KOPT-K1 (cell line): ENCODE measurements around the gene ANKRA2.

Source experiments
- H3K27ac ChIP-seq: fragments of 200-600 bp; sonication (generic); 2 replicates; pipeline ENCODE4 v1.5.1; 2016; ENCODE audit warnings: antibody characterized with exemption, mild to moderate bottlenecking, low read depth, low read length; ENCODE audit not compliant: poor library complexity, severe bottlenecking
- H3K36me3 ChIP-seq: fragments of 200-600 bp; sonication (generic); 2 replicates; pipeline ENCODE4 v1.5.1; 2017; ENCODE audit warnings: antibody characterized with exemption, mild to moderate bottlenecking, low read length, moderate library complexity; ENCODE audit not compliant: insufficient read depth
- H3K9me3 ChIP-seq: fragments of 200-600 bp; sonication (generic); 2 replicates; pipeline ENCODE4 v1.5.1; 2017; ENCODE audit warnings: antibody characterized with exemption, low read length, mild to moderate bottlenecking; ENCODE audit not compliant: insufficient read depth, poor library complexity, severe bottlenecking

Gene ANKRA2

GRCh38 chr5:73582285-73583145 lies 17.1 kb upstream of the ANKRA2 start:
- Histone ChIP-seq H3K27ac (no peak overlapping the region), H3K36me3 (peaks cover 73% of the 10 kb centered on the region), H3K9me3 (no peaks in the 10 kb centered on the region)

GRCh38 chr5:73565969-73566547 lies 619 bp upstream of the ANKRA2 start:
- peaks cover 36% of the 10 kb centered on the region for H3K36me3 ChIP-seq
- H3K27ac ChIP-seq, result peak overlapping the region; percentile 76
- H3K9me3 ChIP-seq, result no peaks in the 10 kb centered on the region

- H3K36me3 ChIP-seq, result peaks cover 33% of the 10 kb centered on the region
- H3K27ac ChIP-seq, result peak overlapping the region; percentile 76
- H3K9me3 ChIP-seq, result no peaks in the 10 kb centered on the region
Observed at GRCh38 chr5:73564675-73565074, 764 bp downstream of the ANKRA2 start.

DNA sequence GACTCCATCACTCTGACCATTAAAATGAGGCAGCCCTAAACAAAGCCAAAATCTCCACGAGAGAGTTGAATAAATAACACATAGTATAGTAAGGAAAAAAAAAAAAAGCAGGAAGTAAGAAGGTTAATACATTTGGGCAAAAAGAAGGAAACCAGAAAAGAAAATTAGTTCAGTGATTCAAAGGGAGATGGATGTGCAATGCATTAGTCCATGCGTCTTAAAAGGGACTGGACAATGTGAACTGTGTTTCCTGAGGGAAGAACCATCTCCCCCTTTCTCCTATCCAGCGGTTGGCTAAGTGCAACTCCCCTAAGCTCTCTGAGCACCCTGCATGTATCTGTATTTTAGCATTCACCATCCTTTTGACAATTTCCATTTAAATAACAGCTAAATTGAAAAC lies 1.4 kb downstream of the ANKRA2 start:
- Histone ChIP-seq H3K9me3 (no peaks in the 10 kb centered on the region), H3K27ac (peak overlapping the region; percentile 76), H3K36me3 (peaks cover 28% of the 10 kb centered on the region)

GRCh38 chr5:73558950-73559349 lies 6.5 kb downstream of the ANKRA2 start:
- Histone ChIP-seq H3K9me3 (no peaks in the 10 kb centered on the region), H3K36me3 (peaks cover 57% of the 10 kb centered on the region), H3K27ac (no peak overlapping the region)

DNA sequence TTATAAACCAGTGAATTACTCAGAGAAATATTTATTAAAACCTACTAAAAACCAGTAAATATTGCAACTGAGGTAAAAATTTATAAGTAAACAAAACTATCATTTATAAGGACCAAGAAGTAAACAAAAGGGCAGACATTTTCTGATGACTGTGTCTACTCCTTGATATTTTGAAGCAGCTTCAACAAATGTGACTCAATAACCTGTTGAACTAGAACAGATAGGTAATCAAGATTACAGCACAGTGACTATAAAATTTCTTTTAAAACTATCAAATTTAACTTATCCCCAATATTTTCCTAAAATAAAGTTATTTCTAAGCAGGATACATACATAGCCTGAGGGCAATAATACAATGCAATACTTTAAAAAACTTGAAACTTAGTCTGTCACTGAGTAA lies 12.8 kb downstream of the ANKRA2 start:
- Histone ChIP-seq H3K27ac (no peak overlapping the region), H3K9me3 (no peaks in the 10 kb centered on the region), H3K36me3 (peaks cover 36% of the 10 kb centered on the region)

DNA sequence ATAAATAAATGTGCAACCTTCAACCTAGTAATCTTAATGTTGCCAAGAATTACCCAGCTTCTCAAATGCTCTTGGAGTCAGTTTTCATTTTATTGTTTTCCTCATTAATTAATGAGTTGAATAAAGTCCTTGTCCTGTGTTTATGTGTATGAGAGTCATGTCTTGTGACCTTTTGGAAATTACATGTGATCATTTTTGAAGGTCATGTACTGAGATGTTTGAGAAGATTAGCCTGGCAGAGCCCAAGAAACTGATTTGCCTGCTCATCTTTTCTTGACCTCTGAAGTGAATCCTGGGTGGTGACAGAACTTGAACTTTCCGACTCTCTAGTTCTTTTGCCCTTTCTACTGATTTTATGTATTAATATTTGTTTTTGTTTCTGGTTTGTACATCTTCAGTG lies 15.4 kb downstream of the ANKRA2 start:
- Histone ChIP-seq H3K27ac (no peak overlapping the region), H3K9me3 (no peaks in the 10 kb centered on the region), H3K36me3 (peaks cover 20% of the 10 kb centered on the region)

DNA sequence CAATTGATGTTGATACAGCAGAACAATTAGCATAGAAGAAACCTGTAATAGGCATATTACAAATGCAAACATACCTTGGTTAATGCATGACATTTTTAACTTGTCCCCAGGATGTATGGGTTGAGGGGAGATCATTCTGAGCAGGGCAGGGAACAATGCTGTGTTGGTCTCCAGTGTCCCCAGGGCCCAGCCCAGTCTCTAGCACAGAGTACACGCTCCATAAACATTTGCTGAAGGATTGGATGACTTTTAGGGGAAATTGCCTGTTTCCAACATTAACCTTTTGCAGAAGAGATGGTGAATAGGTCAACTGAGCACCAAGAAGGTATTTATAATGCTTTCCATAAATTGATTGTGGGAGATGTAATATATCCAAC lies 20.0 kb downstream of the ANKRA2 start:
- H3K36me3 ChIP-seq, result no peaks in the 10 kb centered on the region
- no peaks in the 10 kb centered on the region for H3K9me3 ChIP-seq
- H3K27ac ChIP-seq, result no peak overlapping the region

- H3K27ac ChIP-seq, result no peak overlapping the region
Observed at GRCh38 chr5:73544429-73545402, 20.7 kb downstream of the ANKRA2 start.

GRCh38 chr5:73542020-73542419 lies 23.4 kb downstream of the ANKRA2 start:
- Histone ChIP-seq H3K9me3 (no peaks in the 10 kb centered on the region), H3K27ac (no peak overlapping the region)

More at GRCh38 chr5:73544429-73545402, 20.7 kb downstream of the ANKRA2 start:
- Histone ChIP-seq H3K36me3 (no peaks in the 10 kb centered on the region), H3K9me3 (no peaks in the 10 kb centered on the region)

DNA sequence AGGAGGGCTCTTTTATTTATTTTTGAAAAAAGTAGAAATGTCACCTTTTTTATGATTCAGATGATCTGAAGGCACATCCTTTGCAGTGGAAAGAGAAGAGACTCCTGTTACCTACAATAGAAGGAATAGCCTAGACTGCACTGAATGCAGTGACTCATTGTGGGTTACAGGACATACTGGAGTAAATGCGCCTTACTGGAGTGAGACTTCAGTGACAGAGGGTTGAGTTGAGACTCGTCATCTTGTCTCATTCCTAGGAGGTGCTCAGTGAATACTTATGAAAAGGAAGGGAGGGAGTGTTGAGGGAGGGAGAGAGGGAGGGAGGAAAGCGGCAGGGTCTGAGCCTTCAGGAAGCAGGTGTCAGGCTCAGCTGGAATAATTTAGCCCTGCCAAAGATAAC lies 25.2 kb downstream of the ANKRA2 start:
- no peaks in the 10 kb centered on the region for H3K9me3 ChIP-seq
- H3K27ac ChIP-seq, result no peak overlapping the region
- H3K36me3 ChIP-seq, result no peaks in the 10 kb centered on the region

More at GRCh38 chr5:73542020-73542419, 23.4 kb downstream of the ANKRA2 start:
- no peaks in the 10 kb centered on the region for H3K36me3 ChIP-seq

GRCh38 chr5:73539730-73540129 lies 25.7 kb downstream of the ANKRA2 start:
- no peaks in the 10 kb centered on the region for H3K9me3 ChIP-seq
- H3K27ac ChIP-seq, result no peak overlapping the region
- H3K36me3 ChIP-seq, result no peaks in the 10 kb centered on the region

DNA sequence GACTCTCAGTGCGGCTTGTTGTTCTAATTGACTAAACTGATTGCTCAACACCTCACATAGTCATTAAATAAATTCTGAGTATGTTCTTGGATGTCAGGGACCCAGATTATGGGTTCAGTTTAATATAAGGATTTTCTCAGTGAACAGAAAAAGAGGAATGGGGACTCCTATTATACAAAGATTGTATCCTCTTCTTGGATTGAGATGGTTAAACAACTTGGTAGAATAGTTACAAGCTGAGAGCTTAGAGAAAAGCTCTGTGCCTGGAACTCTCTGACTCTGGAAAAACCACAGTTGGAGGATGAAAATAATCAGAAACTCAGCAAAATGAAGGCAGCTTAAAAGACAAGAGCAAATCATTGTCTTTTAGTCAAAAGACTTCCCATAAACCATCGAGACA lies 30.5 kb downstream of the ANKRA2 start:
- no peak overlapping the region for H3K27ac ChIP-seq
- no peaks in the 10 kb centered on the region for H3K36me3 ChIP-seq
- H3K9me3 ChIP-seq, result no peaks in the 10 kb centered on the region

DNA sequence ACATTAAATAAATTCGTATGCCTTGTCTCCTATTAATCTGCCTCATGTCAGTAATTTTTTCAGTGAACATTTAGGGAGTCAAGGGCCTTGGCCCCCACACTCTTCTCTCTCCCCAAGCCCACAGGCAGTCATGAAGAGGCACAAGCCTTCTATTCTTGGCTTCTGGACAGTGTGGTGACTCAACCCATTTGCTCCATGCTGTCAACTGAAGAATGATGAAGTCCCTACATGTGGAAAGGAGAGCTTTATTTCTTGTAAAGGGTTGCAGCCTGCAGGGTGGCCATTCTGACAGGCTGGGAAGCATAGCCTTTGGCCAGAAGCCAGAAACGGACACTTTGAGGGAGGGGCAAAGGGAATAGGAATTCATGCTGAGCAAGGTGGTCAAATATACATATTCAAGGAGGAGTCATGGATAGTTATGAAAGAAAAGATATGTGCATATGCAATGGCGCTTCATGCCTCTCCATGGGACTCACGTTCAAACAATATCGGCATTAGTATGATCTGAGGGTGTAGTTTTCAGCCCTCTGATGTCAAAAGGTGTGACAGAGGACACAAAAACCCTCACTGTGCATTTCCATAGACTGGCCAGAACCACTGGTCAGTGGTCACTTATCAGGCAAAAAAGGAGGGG lies 31.3 kb downstream of the ANKRA2 start:
- Histone ChIP-seq H3K36me3 (no peaks in the 10 kb centered on the region), H3K27ac (no peak overlapping the region), H3K9me3 (no peaks in the 10 kb centered on the region)
